Neural cell (in vitro differentiated cells): ENCODE data around the gene SRRD. TPM values are rescaled to one million over a fixed set of nuclear protein-coding genes. Genes with fewer than 3 reads are reported as not detected.

ENCODE experiments used
- H2AFZ ChIP-seq: fragments of 200-600, 300-800 bp; sonication (generic), shearing (Covaris generic); 2 replicates; pipeline ENCODE4 v1.6.0; 2014; ENCODE audit warnings: low read depth, mild to moderate bottlenecking, antibody characterized with exemption, low read length, moderate library complexity
- H3F3A ChIP-seq: fragments of 200-600 bp; shearing (Covaris generic); 2 replicates; pipeline ENCODE4 v1.6.1; 2016; ENCODE audit warnings: mild to moderate bottlenecking, moderate library complexity, mixed read lengths, antibody characterized with exemption, low read length; ENCODE audit not compliant: insufficient read depth, poor library complexity, severe bottlenecking
- H3K27ac ChIP-seq: fragments of 200-600, 300-800 bp; sonication (generic), shearing (Covaris generic); 2 replicates; pipeline ENCODE4 v1.5.1; 2014; ENCODE audit warnings: mild to moderate bottlenecking, low read length, moderate library complexity
- H3K27me3 ChIP-seq: fragments of 300-800, 200-600 bp; sonication (generic), shearing (Covaris generic); 2 replicates; pipeline ENCODE4 v1.6.0; 2014; ENCODE audit warnings: mild to moderate bottlenecking, low read depth, low read length, moderate library complexity; ENCODE audit not compliant: insufficient read depth
- H3K36me3 ChIP-seq: fragments of 300-800, 200-600 bp; sonication (generic), shearing (Covaris generic); 2 replicates; pipeline ENCODE4 v1.5.1; 2014; ENCODE audit warnings: mild to moderate bottlenecking, antibody characterized with exemption, low read length, moderate library complexity; ENCODE audit not compliant: insufficient read depth
- H3K4me2 ChIP-seq: fragments of 300-800, 200-600 bp; sonication (generic), shearing (Covaris generic); 2 replicates; pipeline ENCODE4 v1.6.0; 2014; ENCODE audit warnings: mild to moderate bottlenecking, low read length
- H3K4me3 ChIP-seq: fragments of 300-800, 200-600 bp; sonication (generic), shearing (Covaris generic); 2 replicates; pipeline ENCODE4 v1.5.1; 2014; ENCODE audit warnings: mild to moderate bottlenecking, low read length, moderate library complexity
- H3K79me2 ChIP-seq: fragments of 200-600 bp; shearing (Covaris generic); replicated peaks from 2 replicates; pipeline ENCODE4 v1.6.0; 2014; ENCODE audit warnings: mild to moderate bottlenecking, low read length, moderate library complexity; ENCODE audit not compliant: insufficient read depth
- H3K9ac ChIP-seq: fragments of 300-800, 200-600 bp; sonication (generic), shearing (Covaris generic); 2 replicates; pipeline ENCODE4 v1.6.1; 2016; ENCODE audit warnings: mild to moderate bottlenecking, low read length, mixed read lengths
- H3K9me2 ChIP-seq: fragments of 200-600 bp; shearing (Covaris generic); 2 replicates; pipeline ENCODE4 v1.6.1; 2016; ENCODE audit warnings: mild to moderate bottlenecking, low read length, mixed read lengths; ENCODE audit not compliant: insufficient read depth
- H3K9me3 ChIP-seq: fragments of 200-600, 300-800 bp; sonication (generic), shearing (Covaris generic); 2 replicates; pipeline ENCODE4 v1.6.1; 2016; ENCODE audit warnings: mild to moderate bottlenecking, mixed run types, low read length, moderate library complexity, mixed read lengths
- H4K20me1 ChIP-seq: fragments of 200-600 bp; shearing (Covaris generic); 2 replicates; pipeline ENCODE4 v1.6.1; 2016; ENCODE audit warnings: mild to moderate bottlenecking, mixed run types; ENCODE audit not compliant: insufficient read depth
- EP300 ChIP-seq: fragments of 450-650 bp; conservative IDR thresholded peaks from 2 replicates; pipeline ENCODE4 v1.6.1; 2014; ENCODE audit warnings: antibody characterized with exemption, mild to moderate bottlenecking, moderate library complexity; ENCODE audit not compliant: poor library complexity, severe bottlenecking
- EZH2 ChIP-seq: fragments of 200-600, 300-800 bp; shearing (Covaris generic), sonication (generic); IDR thresholded peaks from 2 replicates; pipeline ENCODE4 v1.6.1; 2014; ENCODE audit warnings: antibody characterized with exemption, low read length, borderline replicate concordance, mild to moderate bottlenecking; ENCODE audit not compliant: insufficient read depth, poor library complexity, severe bottlenecking
- MXI1 ChIP-seq: fragments of 450-650 bp; conservative IDR thresholded peaks from 2 replicates; pipeline ENCODE4 v1.6.1; 2014; ENCODE audit warnings: antibody characterized with exemption, mild to moderate bottlenecking; ENCODE audit not compliant: poor library complexity, severe bottlenecking
- POLR2AphosphoS5 ChIP-seq: IDR thresholded peaks from 2 replicates; pipeline ENCODE4 v1.6.1; 2012
- RAD21 ChIP-seq: fragments of 450-650 bp; conservative IDR thresholded peaks from 2 replicates; pipeline ENCODE4 v1.6.1; 2014; ENCODE audit warnings: antibody characterized with exemption, mild to moderate bottlenecking, moderate library complexity
- SMC3 ChIP-seq: fragments of 450-650 bp; conservative IDR thresholded peaks from 2 replicates; pipeline ENCODE4 v1.6.1; 2014; ENCODE audit warnings: antibody characterized with exemption, mild to moderate bottlenecking, moderate library complexity; ENCODE audit not compliant: poor library complexity
- TAF1 ChIP-seq: IDR thresholded peaks from 2 replicates; pipeline ENCODE4 v1.6.1; 2012; ENCODE audit warnings: low read depth
- polyA plus RNA-seq: library from polyadenylated mRNA; depleted of rRNA; stranded (reverse); fragments of >200 nt; gene quantifications from 2 replicates; pipeline ENCODE4 v1.2.3, GENCODE V29; 2014
- TF ChIP-seq, protein P1 (sequence below): fragments of 450-650 bp; IDR thresholded peaks from 2 replicates; pipeline ENCODE4 v1.5.1; 2014; ENCODE audit warnings: antibody characterized with exemption, mild to moderate bottlenecking, moderate library complexity; ENCODE audit not compliant: poor library complexity, severe bottlenecking
- TF ChIP-seq, protein P2 (sequence below): IDR thresholded peaks from 2 replicates; pipeline ENCODE4 v1.6.1; 2012; ENCODE audit warnings: borderline replicate concordance

SRRD gene
- polyA plus RNA-seq, 1 donor from 2014 or later: 33.9 TPM

DNA sequence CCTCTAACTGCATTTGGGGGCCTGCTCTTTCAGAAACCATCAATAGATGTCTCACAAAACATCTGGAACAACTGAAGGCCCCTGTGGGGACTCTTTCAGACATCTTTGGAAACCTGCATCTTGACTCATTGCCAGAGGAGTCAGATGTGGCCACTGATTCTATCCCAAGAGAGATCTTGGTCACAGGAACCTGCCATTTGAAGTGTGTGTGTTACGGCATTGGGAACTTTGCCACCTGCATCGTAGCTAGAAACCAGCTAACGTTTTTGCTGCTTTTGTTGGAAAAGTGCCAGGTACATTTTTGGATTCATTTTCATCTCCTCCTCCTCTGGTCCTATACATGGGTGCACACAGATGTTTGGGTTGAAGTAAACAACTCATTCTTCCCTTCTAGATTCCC lies 4.3 kb downstream of the SRRD start:
- TF ChIP-seq EP300 (no peak), TAF1 (no peak), RAD21 (no peak), POLR2AphosphoS5 (no peak), MXI1 (no peak), SMC3 (no peak), EZH2 (no peak)
- TF ChIP-seq, protein P1, sequence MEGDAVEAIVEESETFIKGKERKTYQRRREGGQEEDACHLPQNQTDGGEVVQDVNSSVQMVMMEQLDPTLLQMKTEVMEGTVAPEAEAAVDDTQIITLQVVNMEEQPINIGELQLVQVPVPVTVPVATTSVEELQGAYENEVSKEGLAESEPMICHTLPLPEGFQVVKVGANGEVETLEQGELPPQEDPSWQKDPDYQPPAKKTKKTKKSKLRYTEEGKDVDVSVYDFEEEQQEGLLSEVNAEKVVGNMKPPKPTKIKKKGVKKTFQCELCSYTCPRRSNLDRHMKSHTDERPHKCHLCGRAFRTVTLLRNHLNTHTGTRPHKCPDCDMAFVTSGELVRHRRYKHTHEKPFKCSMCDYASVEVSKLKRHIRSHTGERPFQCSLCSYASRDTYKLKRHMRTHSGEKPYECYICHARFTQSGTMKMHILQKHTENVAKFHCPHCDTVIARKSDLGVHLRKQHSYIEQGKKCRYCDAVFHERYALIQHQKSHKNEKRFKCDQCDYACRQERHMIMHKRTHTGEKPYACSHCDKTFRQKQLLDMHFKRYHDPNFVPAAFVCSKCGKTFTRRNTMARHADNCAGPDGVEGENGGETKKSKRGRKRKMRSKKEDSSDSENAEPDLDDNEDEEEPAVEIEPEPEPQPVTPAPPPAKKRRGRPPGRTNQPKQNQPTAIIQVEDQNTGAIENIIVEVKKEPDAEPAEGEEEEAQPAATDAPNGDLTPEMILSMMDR: no peak
- TF ChIP-seq, protein P2, sequence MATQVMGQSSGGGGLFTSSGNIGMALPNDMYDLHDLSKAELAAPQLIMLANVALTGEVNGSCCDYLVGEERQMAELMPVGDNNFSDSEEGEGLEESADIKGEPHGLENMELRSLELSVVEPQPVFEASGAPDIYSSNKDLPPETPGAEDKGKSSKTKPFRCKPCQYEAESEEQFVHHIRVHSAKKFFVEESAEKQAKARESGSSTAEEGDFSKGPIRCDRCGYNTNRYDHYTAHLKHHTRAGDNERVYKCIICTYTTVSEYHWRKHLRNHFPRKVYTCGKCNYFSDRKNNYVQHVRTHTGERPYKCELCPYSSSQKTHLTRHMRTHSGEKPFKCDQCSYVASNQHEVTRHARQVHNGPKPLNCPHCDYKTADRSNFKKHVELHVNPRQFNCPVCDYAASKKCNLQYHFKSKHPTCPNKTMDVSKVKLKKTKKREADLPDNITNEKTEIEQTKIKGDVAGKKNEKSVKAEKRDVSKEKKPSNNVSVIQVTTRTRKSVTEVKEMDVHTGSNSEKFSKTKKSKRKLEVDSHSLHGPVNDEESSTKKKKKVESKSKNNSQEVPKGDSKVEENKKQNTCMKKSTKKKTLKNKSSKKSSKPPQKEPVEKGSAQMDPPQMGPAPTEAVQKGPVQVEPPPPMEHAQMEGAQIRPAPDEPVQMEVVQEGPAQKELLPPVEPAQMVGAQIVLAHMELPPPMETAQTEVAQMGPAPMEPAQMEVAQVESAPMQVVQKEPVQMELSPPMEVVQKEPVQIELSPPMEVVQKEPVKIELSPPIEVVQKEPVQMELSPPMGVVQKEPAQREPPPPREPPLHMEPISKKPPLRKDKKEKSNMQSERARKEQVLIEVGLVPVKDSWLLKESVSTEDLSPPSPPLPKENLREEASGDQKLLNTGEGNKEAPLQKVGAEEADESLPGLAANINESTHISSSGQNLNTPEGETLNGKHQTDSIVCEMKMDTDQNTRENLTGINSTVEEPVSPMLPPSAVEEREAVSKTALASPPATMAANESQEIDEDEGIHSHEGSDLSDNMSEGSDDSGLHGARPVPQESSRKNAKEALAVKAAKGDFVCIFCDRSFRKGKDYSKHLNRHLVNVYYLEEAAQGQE: no peak
- no peaks in the 10 kb centered on the region for H3K9me3 ChIP-seq
- no peaks in the 10 kb centered on the region for H3K36me3 ChIP-seq

DNA sequence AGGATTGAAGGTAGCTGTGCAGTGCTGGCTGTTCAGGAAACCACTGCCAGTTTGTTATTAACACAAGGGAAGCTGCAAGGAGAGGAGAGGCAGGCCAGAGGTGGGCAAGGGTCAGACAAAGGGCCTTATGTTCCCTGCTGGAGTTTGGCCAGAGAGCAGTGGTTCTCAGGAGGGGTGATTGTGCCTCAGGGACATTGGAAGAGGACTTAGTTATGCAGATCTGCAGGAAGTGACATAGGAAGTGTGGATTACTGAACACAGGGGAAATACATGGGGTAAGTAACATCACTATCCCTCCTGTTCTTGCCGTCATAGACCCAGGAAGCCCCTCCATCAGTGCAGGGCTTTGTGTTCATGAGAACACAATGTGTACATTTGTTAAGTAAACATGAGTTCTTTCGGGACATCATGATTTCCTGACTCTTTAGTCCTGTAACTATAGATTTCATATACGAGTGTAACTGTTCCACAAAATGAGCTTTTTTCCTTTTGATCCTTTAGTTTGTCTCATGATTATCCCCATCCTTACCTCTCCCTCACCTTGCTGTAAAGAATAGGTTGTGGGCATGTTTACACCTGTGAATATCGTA lies 5.9 kb downstream of the SRRD start:
- TF ChIP-seq POLR2AphosphoS5 (no peak), RAD21 (no peak), MXI1 (no peak), TAF1 (no peak), EZH2 (no peak), SMC3 (no peak), EP300 (no peak)
- TF ChIP-seq, protein P1: no peak
- TF ChIP-seq, protein P2: no peak
- no peaks in the 10 kb centered on the region for H4K20me1 ChIP-seq
- no peaks in the 10 kb centered on the region for H3F3A ChIP-seq
- H3K27ac ChIP-seq: no peak overlapping the region
- H3K9me3 ChIP-seq: no peaks in the 10 kb centered on the region
- H3K4me3 ChIP-seq: no peak overlapping the region
- H3K9me2 ChIP-seq: no peaks in the 10 kb centered on the region
- no peak overlapping the region for H3K9ac ChIP-seq
- no peaks in the 10 kb centered on the region for H3K36me3 ChIP-seq
- H3K27me3 ChIP-seq: no peaks in the 10 kb centered on the region
- peaks cover 4% of the 10 kb centered on the region for H3K79me2 ChIP-seq
- no peak overlapping the region for H2AFZ ChIP-seq
- H3K4me2 ChIP-seq: no peak overlapping the region

More for the DNA sequence above, 4.3 kb downstream of the SRRD start:
- H4K20me1 ChIP-seq: no peaks in the 10 kb centered on the region
- no peaks in the 10 kb centered on the region for H3K27me3 ChIP-seq
- H3K27ac ChIP-seq: no peak overlapping the region
- no peak overlapping the region for H3K4me2 ChIP-seq
- no peaks in the 10 kb centered on the region for H3F3A ChIP-seq
- H3K9ac ChIP-seq: no peak overlapping the region
- H3K4me3 ChIP-seq: no peak overlapping the region
- H2AFZ ChIP-seq: no peak overlapping the region
- H3K9me2 ChIP-seq: no peaks in the 10 kb centered on the region
- peaks cover 14% of the 10 kb centered on the region for H3K79me2 ChIP-seq
